Neutrophil (primary cell): ENCODE measurements around the gene C12orf42.

Experiments used
- H3K27ac ChIP-seq: fragments of 200-600 bp; sonication (generic); 2 replicates; pipeline ENCODE4 v1.5.1; 2016; ENCODE audit warnings: mild to moderate bottlenecking, moderate library complexity
- H3K27me3 ChIP-seq: fragments of 200-600 bp; sonication (generic); 2 replicates; pipeline ENCODE4 v1.6.0; 2016; ENCODE audit warnings: mild to moderate bottlenecking
- H3K36me3 ChIP-seq: fragments of 200-600 bp; sonication (generic); 2 replicates; pipeline ENCODE4 v1.5.1; 2017
- H3K4me1 ChIP-seq, 2 experiments: fragments of 200-600 bp in 1 of 2; sonication (generic) in 1 of 2; 1 replicate in 1 of 2; 2 replicates in 1 of 2; pipeline versions ENCODE4 v1.5.1 to v1.6.1; 2013 to 2016; ENCODE audit warnings: low read depth in 1 of 2, low read length in 1 of 2, mild to moderate bottlenecking in 1 of 2, moderate library complexity in 1 of 2; ENCODE audit not compliant: control insufficient read depth in 1 of 2, insufficient read depth in 1 of 2
- H3K4me3 ChIP-seq, 2 experiments: fragments of 200-600 bp in 1 of 2; sonication (generic) in 1 of 2; 1 replicate in 1 of 2; 2 replicates in 1 of 2; pipeline ENCODE4 v1.5.1; 2013 to 2016; ENCODE audit warnings: low read depth in 1 of 2, low read length in 1 of 2, mild to moderate bottlenecking in 1 of 2, moderate library complexity in 1 of 2
- H3K9me3 ChIP-seq: fragments of 200-600 bp; sonication (generic); 2 replicates; pipeline ENCODE4 v1.5.1; 2016
- CTCF ChIP-seq: fragments of 200-600 bp; sonication (generic); IDR thresholded peaks from 2 replicates; pipeline ENCODE4 v1.5.1; 2016; ENCODE audit warnings: antibody characterized with exemption

The C12orf42 gene

GRCh38 chr12:103331643-103332042, 164.1 kb downstream of the C12orf42 start:
- TF ChIP-seq CTCF = no peak
- no peaks in the 10 kb centered on the region for H3K27me3 ChIP-seq
- H3K36me3 ChIP-seq = no peaks in the 10 kb centered on the region
- no peak overlapping the region for H3K4me3 ChIP-seq
- H3K4me1 ChIP-seq = no peaks in the 10 kb centered on the region
- H3K27ac ChIP-seq = no peak overlapping the region
- H3K9me3 ChIP-seq = no peaks in the 10 kb centered on the region

GRCh38 chr12:103330672-103331071, 165.1 kb downstream of the C12orf42 start:
- Histone ChIP-seq H3K9me3 (no peaks in the 10 kb centered on the region), H3K4me1 (no peaks in the 10 kb centered on the region), H3K27ac (no peak overlapping the region), H3K36me3 (no peaks in the 10 kb centered on the region), H3K4me3 (no peak overlapping the region), H3K27me3 (no peaks in the 10 kb centered on the region)
- no peak for TF ChIP-seq CTCF

GRCh38 chr12:103327676-103328075, 168.1 kb downstream of the C12orf42 start:
- no peak for TF ChIP-seq CTCF
- no peaks in the 10 kb centered on the region for H3K27me3 ChIP-seq
- H3K9me3 ChIP-seq = no peaks in the 10 kb centered on the region
- H3K4me1 ChIP-seq = no peaks in the 10 kb centered on the region
- no peaks in the 10 kb centered on the region for H3K36me3 ChIP-seq
- no peak overlapping the region for H3K27ac ChIP-seq
- H3K4me3 ChIP-seq = no peak overlapping the region

GRCh38 chr12:103326190-103326589, 169.6 kb downstream of the C12orf42 start:
- no peaks in the 10 kb centered on the region for H3K36me3 ChIP-seq
- H3K4me1 ChIP-seq = no peaks in the 10 kb centered on the region
- no peak overlapping the region for H3K4me3 ChIP-seq
- TF ChIP-seq CTCF = no peak
- H3K9me3 ChIP-seq = no peaks in the 10 kb centered on the region
- H3K27me3 ChIP-seq = no peaks in the 10 kb centered on the region
- no peak overlapping the region for H3K27ac ChIP-seq

- TF ChIP-seq CTCF = no peak
- Histone ChIP-seq H3K9me3 (no peaks in the 10 kb centered on the region), H3K4me1 (no peaks in the 10 kb centered on the region), H3K27me3 (no peaks in the 10 kb centered on the region), H3K4me3 (no peak overlapping the region), H3K36me3 (no peaks in the 10 kb centered on the region), H3K27ac (no peak overlapping the region)
These were observed 177.2 kb downstream of the C12orf42 start for GRCh38 chr12:103318566-103318965.

- no peaks in the 10 kb centered on the region for H3K4me1 ChIP-seq
- H3K9me3 ChIP-seq = no peaks in the 10 kb centered on the region
- TF ChIP-seq CTCF = no peak
- H3K27ac ChIP-seq = no peak overlapping the region
- no peak overlapping the region for H3K4me3 ChIP-seq
- H3K27me3 ChIP-seq = no peaks in the 10 kb centered on the region
- no peaks in the 10 kb centered on the region for H3K36me3 ChIP-seq
These were observed 178.5 kb downstream of the C12orf42 start for GRCh38 chr12:103317220-103317619.
